Endothelial cell of umbilical vein (primary cell): ENCODE results near the gene AHRR. TPM values are rescaled to one million over a fixed set of nuclear protein-coding genes. Genes with fewer than 3 reads are reported as not detected.
A peak's percentile ranks its signal among the peaks of the same experiment; 100 is the strongest.

Experiments used
- BruUV-seq: library from RNA; stranded (reverse); fragments of 400-500 nt; replicated peaks from 2 replicates; lab custom pipeline; 2021; lab: Mats Ljungman, UMichigan
- CTCF ChIA-PET: fragments of 300-600, 350-600 bp; sonication (Branson Sonifier 250); formaldehyde crosslinking; loops from one replicate; lab custom pipeline; 2021; ENCODE audit warnings: antibody characterized with exemption, inconsistent platforms; lab: Charles Lee
- POLR2A ChIA-PET: fragments of 300-600, 350-600 bp; sonication (Branson Sonifier 250); formaldehyde crosslinking; loops from one replicate; lab custom pipeline; 2021; ENCODE audit warnings: antibody characterized with exemption, inconsistent platforms; lab: Charles Lee
- DNase-seq: peaks from one replicate; pipeline ENCODE4 v3.0.0-alpha.2; 2011; ENCODE audit warnings: low read depth, low spot score
- FAIRE-seq: peaks from 2 replicates; lab custom pipeline; 2011; peaks lifted over from hg19 to GRCh38; lab: Jason Lieb, UNC
- H2AFZ ChIP-seq: 2 replicates; pipeline ENCODE4 v1.6.0; 2012; ENCODE audit warnings: low read depth, low read length, control low read depth, inconsistent platforms
- H3K27ac ChIP-seq: 2 replicates; pipeline ENCODE4 v1.5.1; 2011; ENCODE audit warnings: low read depth, mild to moderate bottlenecking, control low read depth, low read length, moderate library complexity; ENCODE audit not compliant: insufficient read depth
- H3K27me3 ChIP-seq, 2 experiments: 2 replicates each; pipeline versions ENCODE4 v1.6.0 to v1.6.1; 2011; ENCODE audit warnings: low read length in 2 of 2, mixed read lengths in 1 of 2; ENCODE audit not compliant: control insufficient read depth in 2 of 2, insufficient read depth in 2 of 2
- H3K36me3 ChIP-seq, 2 experiments: 2 replicates in 1 of 2; 3 replicates in 1 of 2; pipeline ENCODE4 v1.5.1; 2011; ENCODE audit warnings: low read length in 2 of 2, mild to moderate bottlenecking in 1 of 2, moderate library complexity in 1 of 2; ENCODE audit not compliant: control insufficient read depth in 2 of 2, insufficient read depth in 2 of 2; ENCODE audit errors: extremely low read depth in 1 of 2
- H3K4me1 ChIP-seq: 3 replicates; pipeline ENCODE4 v1.5.1; 2011; ENCODE audit warnings: mild to moderate bottlenecking, low read length; ENCODE audit not compliant: control insufficient read depth, insufficient read depth; ENCODE audit errors: extremely low read depth
- H3K4me2 ChIP-seq: 2 replicates; pipeline ENCODE4 v1.6.1; 2011; ENCODE audit warnings: low read length, control low read depth, mixed read lengths; ENCODE audit not compliant: insufficient read depth
- H3K4me3 ChIP-seq, 3 experiments: fragments of 200-600 bp in 1 of 3; sonication (generic), shearing (Covaris generic) in 1 of 3; replicated peaks in 1 of 3; 2 replicates each; pipeline ENCODE4 v1.5.1; 2011 to 2016; ENCODE audit warnings: control low read depth in 3 of 3, low read length in 3 of 3, mild to moderate bottlenecking in 2 of 3, inconsistent platforms in 1 of 3, low read depth in 1 of 3, moderate library complexity in 1 of 3; ENCODE audit not compliant: insufficient read depth in 1 of 3
- H3K79me2 ChIP-seq: 2 replicates; pipeline ENCODE4 v1.6.0; 2012; ENCODE audit warnings: low read length, inconsistent platforms; ENCODE audit not compliant: control insufficient read depth, insufficient read depth
- H3K9ac ChIP-seq: replicated peaks from 2 replicates; pipeline ENCODE3; 2011; ENCODE audit warnings: low read length, control low read depth; ENCODE audit not compliant: insufficient read depth; ENCODE audit errors: extremely low read depth
- H3K9me1 ChIP-seq: replicated peaks from 3 replicates; pipeline ENCODE4 v1.6.0; 2011; ENCODE audit warnings: mild to moderate bottlenecking, low read length; ENCODE audit not compliant: control insufficient read depth, insufficient read depth; ENCODE audit errors: extremely low read depth
- H3K9me3 ChIP-seq: replicated peaks from 2 replicates; pipeline ENCODE4 v1.5.1; 2012; ENCODE audit warnings: low read length, inconsistent platforms; ENCODE audit not compliant: control insufficient read depth, insufficient read depth
- H4K20me1 ChIP-seq: replicated peaks from 2 replicates; pipeline ENCODE3; 2011; ENCODE audit warnings: mild to moderate bottlenecking, low read length; ENCODE audit not compliant: control insufficient read depth, insufficient read depth; ENCODE audit errors: extremely low read depth
- EZH2 ChIP-seq: IDR thresholded peaks from 2 replicates; pipeline ENCODE4 v1.6.1; 2012; ENCODE audit warnings: borderline replicate concordance, low read depth, mild to moderate bottlenecking, moderate library complexity, low read length, inconsistent platforms; ENCODE audit not compliant: severe bottlenecking
- FOS ChIP-seq: IDR thresholded peaks from 2 replicates; pipeline ENCODE4 v1.6.1; 2011; ENCODE audit warnings: mild to moderate bottlenecking, low read length, moderate library complexity, borderline replicate concordance; ENCODE audit not compliant: insufficient read depth
- GATA2 ChIP-seq: IDR thresholded peaks from 2 replicates; pipeline ENCODE4 v1.7.0; 2011; ENCODE audit warnings: low read depth, mild to moderate bottlenecking, moderate library complexity, mixed read lengths, low read length; ENCODE audit not compliant: insufficient read length, insufficient read depth
- MYC ChIP-seq: IDR thresholded peaks from one replicate; pipeline ENCODE4 v1.6.1; 2011; ENCODE audit warnings: mild to moderate bottlenecking, low read depth, low read length
- POLR2A ChIP-seq: IDR thresholded peaks from 2 replicates; pipeline ENCODE4 v1.6.1; 2012; ENCODE audit warnings: low read depth, mild to moderate bottlenecking, control low read depth, low read length
- POLR2AphosphoS5 ChIP-seq: IDR thresholded peaks from 2 replicates; pipeline ENCODE4 v1.6.1; 2012; ENCODE audit warnings: low read depth, mild to moderate bottlenecking, control low read depth, low read length, moderate library complexity; ENCODE audit not compliant: insufficient read depth
- dilution Hi-C: fragments of 300-500 bp; cut with MboI; formaldehyde crosslinking; loops from one replicate; pipeline ENCODE4 v1.15.0; 2019; ENCODE audit warnings: low sequenced_read_pairs; ENCODE audit not compliant: extremely low pct_ligation_motif_present
- intact Hi-C: fragments of 100-400 bp; cut with micrococcal nuclease; formaldehyde crosslinking; loops from one replicate; pipeline ENCODE4 v1.10.0; 2022
- polyA plus RNA-seq, 4 experiments: library from polyadenylated mRNA; depleted of rRNA in 3 of 4; stranded (reverse) in 3 of 4; unstranded in 1 of 4; fragments of >200 nt; gene quantifications; 2 replicates each; pipeline versions ENCODE4 v1.2.1 to v1.2.3, GENCODE V29; 2011 to 2012; ENCODE audit warnings: missing spikeins in 1 of 4
- total RNA-seq: library from RNA; stranded (reverse); gene quantifications from 2 replicates; pipeline ENCODE4 v1.2.3, GENCODE V29; 2021
- TF ChIP-seq, protein P1 (sequence below), 2 donors: IDR thresholded peaks; 1 replicate in 1 of 2; 2 replicates in 1 of 2; pipeline ENCODE4 v1.5.1; 2011; ENCODE audit warnings: low read length in 2 of 2, mild to moderate bottlenecking in 2 of 2, moderate library complexity in 2 of 2, control low read depth in 1 of 2, inconsistent platforms in 1 of 2, low read depth in 1 of 2; ENCODE audit not compliant: insufficient read depth in 1 of 2; ENCODE audit errors: extremely low read depth in 1 of 2
- TF ChIP-seq, protein P2 (sequence below): IDR thresholded peaks from 2 replicates; pipeline ENCODE4 v1.6.1; 2011; ENCODE audit not compliant: insufficient read depth, insufficient read length

AHRR gene
- total and polyA plus RNA-seq, 2 donors (not counting 3 experiments of a cell fraction or from before 2014, with no cell fraction given), result 3.1 to 7.3 TPM

DNA sequence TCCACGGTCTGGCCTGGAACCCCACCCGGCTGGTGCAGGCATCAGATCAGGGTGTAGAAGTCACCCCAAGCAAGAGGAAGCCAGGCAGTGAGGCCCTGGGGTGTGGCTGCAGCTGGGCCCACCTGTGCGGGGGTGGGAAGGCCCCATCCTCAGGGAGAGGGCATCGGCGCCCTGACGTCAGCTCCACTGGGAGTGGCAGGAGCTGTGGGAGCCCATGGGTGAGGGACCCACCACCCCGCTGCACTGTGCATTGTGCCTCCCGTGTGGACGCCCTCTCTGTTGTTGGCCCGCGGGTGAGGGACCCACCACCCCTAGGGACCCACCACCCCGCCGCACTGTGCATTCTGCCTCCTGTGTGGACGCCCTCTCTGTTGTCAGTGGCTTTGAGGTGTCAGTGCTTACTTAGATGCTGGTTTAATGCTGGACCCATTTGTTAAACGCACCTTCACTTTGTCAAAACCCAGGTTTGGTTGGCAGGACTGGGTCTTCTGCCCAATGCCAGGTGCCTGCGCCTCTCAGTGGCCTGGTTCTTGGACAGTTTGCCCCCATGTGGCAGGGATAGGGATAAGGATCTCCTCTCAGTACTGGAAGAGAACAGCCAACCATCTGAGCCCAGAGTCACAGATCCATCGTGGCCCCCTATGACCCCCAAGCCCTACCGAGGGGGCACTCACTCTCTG is 114.6 kb downstream of the AHRR start:
- H3K4me1 ChIP-seq, result no peaks in the 10 kb centered on the region
- DNase-seq, result peak; percentile 21
- intact Hi-C loops (loop anchor here (1.0 kb wide), 1 partner anchor 119 kb away; no protein-coding TSS in a partner anchor), dilution Hi-C loops (no loop called here)
- no peak overlapping the region for H3K4me2 ChIP-seq
- peak; percentile 26 for FAIRE-seq
- no peak overlapping the region for H3K4me3 ChIP-seq
- no peak overlapping the region for H3K27ac ChIP-seq
- H3K9ac ChIP-seq, result no peak overlapping the region
- no TSS peak for BruUV-seq
- H3K27me3 ChIP-seq, result no peaks in the 10 kb centered on the region
- H4K20me1 ChIP-seq, result no peaks in the 10 kb centered on the region
- no peaks in the 10 kb centered on the region for H3K9me1 ChIP-seq
- no peaks in the 10 kb centered on the region for H3K79me2 ChIP-seq
- no peak for TF ChIP-seq POLR2AphosphoS5
- TF ChIP-seq, protein P1, sequence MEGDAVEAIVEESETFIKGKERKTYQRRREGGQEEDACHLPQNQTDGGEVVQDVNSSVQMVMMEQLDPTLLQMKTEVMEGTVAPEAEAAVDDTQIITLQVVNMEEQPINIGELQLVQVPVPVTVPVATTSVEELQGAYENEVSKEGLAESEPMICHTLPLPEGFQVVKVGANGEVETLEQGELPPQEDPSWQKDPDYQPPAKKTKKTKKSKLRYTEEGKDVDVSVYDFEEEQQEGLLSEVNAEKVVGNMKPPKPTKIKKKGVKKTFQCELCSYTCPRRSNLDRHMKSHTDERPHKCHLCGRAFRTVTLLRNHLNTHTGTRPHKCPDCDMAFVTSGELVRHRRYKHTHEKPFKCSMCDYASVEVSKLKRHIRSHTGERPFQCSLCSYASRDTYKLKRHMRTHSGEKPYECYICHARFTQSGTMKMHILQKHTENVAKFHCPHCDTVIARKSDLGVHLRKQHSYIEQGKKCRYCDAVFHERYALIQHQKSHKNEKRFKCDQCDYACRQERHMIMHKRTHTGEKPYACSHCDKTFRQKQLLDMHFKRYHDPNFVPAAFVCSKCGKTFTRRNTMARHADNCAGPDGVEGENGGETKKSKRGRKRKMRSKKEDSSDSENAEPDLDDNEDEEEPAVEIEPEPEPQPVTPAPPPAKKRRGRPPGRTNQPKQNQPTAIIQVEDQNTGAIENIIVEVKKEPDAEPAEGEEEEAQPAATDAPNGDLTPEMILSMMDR (IDR thresholded peaks at IDR 0.05; ENCODE audit: extremely low read depth in 1 of 2, insufficient read depth in 1 of 2, low read depth in 1 of 2, low read length in 2 of 2), result peak; percentile 15 to 52
- no peaks in the 10 kb centered on the region for H3K36me3 ChIP-seq
- H2AFZ ChIP-seq, result no peak overlapping the region
- CTCF ChIA-PET, result interaction anchor here (1.4 to 7.1 kb wide), 4 partner anchors 11 to 119 kb away, joined by 7 to 94 read pairs (median 18); partner anchors contain the start of gene AHRR
- POLR2A ChIA-PET, result no interaction called here
- no peaks in the 10 kb centered on the region for H3K9me3 ChIP-seq

DNA sequence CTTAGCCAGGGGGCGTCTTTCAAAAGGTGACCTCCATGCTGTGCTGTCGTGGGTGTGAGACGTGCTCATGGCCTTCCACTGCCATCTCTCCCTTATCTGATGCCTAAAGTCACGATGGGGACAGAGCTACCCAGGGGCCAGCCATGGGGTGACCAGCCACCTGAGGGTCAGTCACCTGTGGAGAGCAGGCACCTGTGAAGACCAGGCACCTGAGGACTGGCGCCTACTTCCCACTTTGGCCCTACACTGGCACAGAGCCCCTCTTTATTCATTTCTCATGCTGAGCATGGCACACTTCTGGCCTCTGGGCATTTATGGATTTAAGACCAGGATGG is 115.1 kb downstream of the AHRR start:
- H3K4me1 ChIP-seq, result no peaks in the 10 kb centered on the region
- no peaks in the 10 kb centered on the region for H3K9me1 ChIP-seq
- POLR2A ChIA-PET, result no interaction called here
- H3K36me3 ChIP-seq, result no peaks in the 10 kb centered on the region
- H2AFZ ChIP-seq, result no peak overlapping the region
- no TSS peak for BruUV-seq
- H3K4me3 ChIP-seq, result no peak overlapping the region
- no peak overlapping the region for H3K9ac ChIP-seq
- no peak for TF ChIP-seq GATA2
- no peak for TF ChIP-seq FOS
- TF ChIP-seq POLR2AphosphoS5, result no peak
- no peak for TF ChIP-seq POLR2A
- TF ChIP-seq, protein P2, sequence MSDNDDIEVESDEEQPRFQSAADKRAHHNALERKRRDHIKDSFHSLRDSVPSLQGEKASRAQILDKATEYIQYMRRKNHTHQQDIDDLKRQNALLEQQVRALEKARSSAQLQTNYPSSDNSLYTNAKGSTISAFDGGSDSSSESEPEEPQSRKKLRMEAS, result no peak
- TF ChIP-seq MYC, result no peak
- TF ChIP-seq, protein P1 (IDR thresholded peaks at IDR 0.05; ENCODE audit: extremely low read depth in 1 of 2, insufficient read depth in 1 of 2, low read depth in 1 of 2, low read length in 2 of 2), result no peak
- no peak for TF ChIP-seq EZH2
- dilution Hi-C loops, result no loop called here
- H3K27me3 ChIP-seq, result no peaks in the 10 kb centered on the region
- no peaks in the 10 kb centered on the region for H3K79me2 ChIP-seq
- H3K9me3 ChIP-seq, result no peaks in the 10 kb centered on the region
- FAIRE-seq (no peak), DNase-seq (no peak)
- H4K20me1 ChIP-seq, result no peaks in the 10 kb centered on the region
- CTCF ChIA-PET, result interaction anchor here (0.9 to 3.2 kb wide), 4 partner anchors 10 to 248 kb away, joined by 3 to 19 read pairs (median 12); partner anchors contain the start of gene AHRR
- no peak overlapping the region for H3K27ac ChIP-seq
- intact Hi-C loops, result loop anchor here (1.0 kb wide), 1 partner anchor 119 kb away; no protein-coding TSS in a partner anchor
- H3K4me2 ChIP-seq, result no peak overlapping the region
